Mucosa of stomach (tissue), 1 donor: Measurements from ENCODE around the gene MARCHF7.
"Not testable (repeated sequence)": the region's sequence is repeated elsewhere in the genome, so short reads cannot be mapped to it uniquely, and the experiment has no call there.

ENCODE experiments used
- H3K27me3 ChIP-seq: one replicate; pipeline ENCODE4 v1.7.0; 2013; ENCODE audit warnings: mild to moderate bottlenecking, low read length; ENCODE audit not compliant: control insufficient read depth, insufficient read depth
- H3K36me3 ChIP-seq: one replicate; pipeline ENCODE4 v1.7.0; 2013; ENCODE audit warnings: low read length; ENCODE audit not compliant: control insufficient read depth, insufficient read depth
- H3K4me1 ChIP-seq: one replicate; pipeline ENCODE4 v1.7.0; 2013; ENCODE audit warnings: mild to moderate bottlenecking, low read length; ENCODE audit not compliant: control insufficient read depth, insufficient read depth
- H3K4me3 ChIP-seq: one replicate; pipeline ENCODE4 v1.7.0; 2013; ENCODE audit warnings: low read length
- H3K9ac ChIP-seq: one replicate; pipeline ENCODE4 v1.7.0; 2013; ENCODE audit warnings: mild to moderate bottlenecking, low read length, moderate library complexity
- H3K9me3 ChIP-seq: one replicate; pipeline ENCODE4 v1.7.0; 2013; ENCODE audit warnings: mild to moderate bottlenecking, low read length, moderate library complexity; ENCODE audit not compliant: control insufficient read depth
- donor health status: Pancreatic carcinoma.

Gene MARCHF7

GRCh38 chr2:159724795-159725572 is 12.7 kb downstream of the MARCHF7 start:
- H3K9ac ChIP-seq, H3K27me3 ChIP-seq, H3K36me3 ChIP-seq: not testable (repeated sequence)

GRCh38 chr2:159725713-159726112 is 13.4 kb downstream of the MARCHF7 start:
- Histone ChIP-seq H3K4me3 (no peak overlapping the region), H3K36me3 (peaks cover under 1% of the 10 kb centered on the region), H3K9me3 (no peaks in the 10 kb centered on the region), H3K4me1 (no peaks in the 10 kb centered on the region), H3K9ac (no peak overlapping the region), H3K27me3 (no peaks in the 10 kb centered on the region)

More at GRCh38 chr2:159724795-159725572, 12.7 kb downstream of the MARCHF7 start:
- H3K9me3 ChIP-seq, H3K4me1 ChIP-seq, H3K4me3 ChIP-seq: not testable (repeated sequence)

- H3K27me3 ChIP-seq, result no peaks in the 10 kb centered on the region
Observed at GRCh38 chr2:159728629-159729028, 16.3 kb downstream of the MARCHF7 start.

GRCh38 chr2:159735648-159736047 is 23.3 kb downstream of the MARCHF7 start:
- no peaks in the 10 kb centered on the region for H3K27me3 ChIP-seq
- peaks cover 4% of the 10 kb centered on the region for H3K36me3 ChIP-seq
- H3K9me3 ChIP-seq, result no peaks in the 10 kb centered on the region
- no peak overlapping the region for H3K9ac ChIP-seq
- H3K4me3 ChIP-seq, result no peak overlapping the region
- no peaks in the 10 kb centered on the region for H3K4me1 ChIP-seq

More at GRCh38 chr2:159728629-159729028, 16.3 kb downstream of the MARCHF7 start:
- no peaks in the 10 kb centered on the region for H3K4me1 ChIP-seq
- no peaks in the 10 kb centered on the region for H3K9me3 ChIP-seq
- H3K9ac ChIP-seq, result no peak overlapping the region
- H3K36me3 ChIP-seq, result peaks cover 4% of the 10 kb centered on the region
- H3K4me3 ChIP-seq, result no peak overlapping the region

- no peaks in the 10 kb centered on the region for H3K9me3 ChIP-seq
- H3K27me3 ChIP-seq, result no peaks in the 10 kb centered on the region
- H3K4me3 ChIP-seq, result no peak overlapping the region
- no peak overlapping the region for H3K9ac ChIP-seq
- H3K4me1 ChIP-seq, result no peaks in the 10 kb centered on the region
- peaks cover under 1% of the 10 kb centered on the region for H3K36me3 ChIP-seq
Observed at GRCh38 chr2:159736048-159736447, 23.7 kb downstream of the MARCHF7 start.

GRCh38 chr2:159737292-159737916 is 25.1 kb downstream of the MARCHF7 start:
- Histone ChIP-seq H3K27me3 (no peaks in the 10 kb centered on the region), H3K4me3 (no peak overlapping the region), H3K9me3 (no peaks in the 10 kb centered on the region), H3K36me3 (no peaks in the 10 kb centered on the region), H3K4me1 (no peaks in the 10 kb centered on the region), H3K9ac (no peak overlapping the region)

- Histone ChIP-seq H3K9ac (no peak overlapping the region), H3K4me3 (no peak overlapping the region), H3K36me3 (no peaks in the 10 kb centered on the region), H3K4me1 (no peaks in the 10 kb centered on the region), H3K27me3 (no peaks in the 10 kb centered on the region), H3K9me3 (no peaks in the 10 kb centered on the region)
Observed at GRCh38 chr2:159737917-159738296, 25.6 kb downstream of the MARCHF7 start.

- no peak overlapping the region for H3K9ac ChIP-seq
- no peaks in the 10 kb centered on the region for H3K27me3 ChIP-seq
- H3K9me3 ChIP-seq, result no peaks in the 10 kb centered on the region
- no peaks in the 10 kb centered on the region for H3K4me1 ChIP-seq
- H3K36me3 ChIP-seq, result no peaks in the 10 kb centered on the region
- no peak overlapping the region for H3K4me3 ChIP-seq
Observed at GRCh38 chr2:159738509-159739390, 26.4 kb downstream of the MARCHF7 start.

- Histone ChIP-seq H3K9ac (no peak overlapping the region), H3K36me3 (peaks cover 3% of the 10 kb centered on the region), H3K9me3 (no peaks in the 10 kb centered on the region), H3K4me1 (no peaks in the 10 kb centered on the region), H3K4me3 (no peak overlapping the region), H3K27me3 (no peaks in the 10 kb centered on the region)
Observed at GRCh38 chr2:159742846-159743245, 30.5 kb downstream of the MARCHF7 start.

GRCh38 chr2:159744363-159744762 is 32.1 kb downstream of the MARCHF7 start:
- Histone ChIP-seq H3K27me3 (no peaks in the 10 kb centered on the region), H3K4me1 (no peaks in the 10 kb centered on the region), H3K36me3 (peaks cover 5% of the 10 kb centered on the region), H3K9ac (no peak overlapping the region), H3K9me3 (no peaks in the 10 kb centered on the region), H3K4me3 (no peak overlapping the region)

GRCh38 chr2:159745237-159745636 is 32.9 kb downstream of the MARCHF7 start:
- not testable (repeated sequence) for H3K4me1 ChIP-seq, H3K4me3 ChIP-seq, H3K9ac ChIP-seq, H3K27me3 ChIP-seq, H3K36me3 ChIP-seq, H3K9me3 ChIP-seq

- Histone ChIP-seq H3K4me3 (no peak overlapping the region), H3K9ac (no peak overlapping the region), H3K36me3 (peaks cover 5% of the 10 kb centered on the region), H3K4me1 (no peaks in the 10 kb centered on the region), H3K27me3 (no peaks in the 10 kb centered on the region), H3K9me3 (no peaks in the 10 kb centered on the region)
Observed at GRCh38 chr2:159748089-159748488, 35.8 kb downstream of the MARCHF7 start.
